Measurements from ENCODE around the gene CAPRIN1.

CAPRIN1 gene

GRCh38 chr11:34145847-34146381 lies 94.4 kb downstream of the CAPRIN1 start:
- no peak for DNase-seq (ENCODE audit: low read depth)

DNA sequence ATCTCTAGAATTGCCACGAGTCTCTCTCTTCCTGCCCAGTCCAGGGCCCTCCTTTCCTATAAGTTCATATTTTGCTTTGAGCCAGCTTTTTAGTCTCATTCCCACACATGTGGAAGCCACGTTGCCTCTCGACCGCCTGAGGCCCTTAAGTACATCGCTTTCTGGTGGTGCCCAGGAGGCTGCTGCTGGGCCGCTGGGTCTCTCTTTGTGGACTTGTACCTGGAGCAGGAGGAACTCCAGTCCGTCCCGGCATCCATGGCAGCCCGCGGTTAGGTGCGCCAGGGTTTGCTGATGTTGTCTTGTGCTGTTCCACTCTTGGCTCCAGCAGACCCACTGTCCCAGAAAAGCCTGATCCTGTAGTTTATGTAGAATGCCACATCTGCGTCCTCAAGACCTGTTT lies 94.9 kb downstream of the CAPRIN1 start:
- no peak for DNase-seq (ENCODE audit: low read depth)

DNA sequence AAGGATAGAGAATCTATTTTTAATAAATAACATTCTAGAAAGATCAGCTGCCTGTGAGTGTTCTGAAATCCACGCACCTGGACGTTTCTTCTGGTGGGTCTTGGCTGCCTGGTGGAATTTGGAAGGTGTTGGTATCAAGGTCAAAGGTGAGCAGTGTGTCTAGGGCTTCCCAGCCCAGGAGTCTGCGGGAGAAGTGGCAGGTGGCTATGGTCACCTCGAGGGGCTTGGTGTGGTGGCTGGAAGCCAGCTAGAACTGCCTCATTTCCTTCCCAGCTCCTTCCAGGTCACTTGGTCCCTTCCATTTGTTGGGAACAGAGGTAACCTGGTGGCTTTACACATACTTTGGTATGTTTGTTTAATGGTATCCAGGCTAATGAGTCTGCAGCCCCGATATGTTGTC lies 95.3 kb downstream of the CAPRIN1 start:
- no peak for DNase-seq (ENCODE audit: low read depth)

GRCh38 chr11:34147581-34147980 lies 96.0 kb downstream of the CAPRIN1 start:
- no peak for DNase-seq (ENCODE audit: low read depth)

DNA sequence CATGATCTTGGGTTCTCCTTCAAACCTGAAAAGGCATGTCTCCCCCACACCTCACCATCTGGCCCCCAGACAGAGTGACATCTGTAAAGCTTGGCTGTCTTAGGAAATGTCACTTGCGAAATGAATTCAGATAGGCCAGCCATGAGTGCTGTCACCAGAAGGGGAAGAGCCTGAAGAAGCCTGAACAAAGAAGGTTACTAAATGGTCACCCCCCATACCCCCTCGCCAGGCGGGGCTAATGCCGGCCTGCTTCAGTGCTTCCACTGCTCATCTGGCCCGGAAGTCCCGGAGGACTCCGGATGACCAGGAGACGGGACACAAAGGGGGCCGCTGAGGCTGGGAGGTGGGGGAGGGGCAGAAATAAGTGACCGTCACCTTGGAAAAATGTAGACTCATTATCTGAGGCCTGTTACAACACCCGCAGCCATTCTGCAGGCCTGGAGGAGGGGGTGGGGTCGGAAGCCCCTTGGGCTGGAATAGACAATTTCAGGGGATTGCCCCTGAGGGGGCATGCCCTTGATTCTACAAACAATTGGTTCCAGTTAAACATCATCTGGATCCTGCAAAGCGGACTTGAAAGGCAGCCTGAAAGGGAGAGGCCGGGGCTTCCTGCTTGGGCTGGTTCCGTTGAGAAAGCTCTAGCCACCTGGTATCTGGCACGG lies 97.1 kb downstream of the CAPRIN1 start:
- DNase-seq (ENCODE audit: low read depth), result no peak

GRCh38 chr11:34149274-34149673 lies 97.7 kb downstream of the CAPRIN1 start:
- DNase-seq (ENCODE audit: low read depth), result no peak

- no peak for DNase-seq (ENCODE audit: low read depth)
Observed at GRCh38 chr11:34149786-34150185, 98.3 kb downstream of the CAPRIN1 start.

DNA sequence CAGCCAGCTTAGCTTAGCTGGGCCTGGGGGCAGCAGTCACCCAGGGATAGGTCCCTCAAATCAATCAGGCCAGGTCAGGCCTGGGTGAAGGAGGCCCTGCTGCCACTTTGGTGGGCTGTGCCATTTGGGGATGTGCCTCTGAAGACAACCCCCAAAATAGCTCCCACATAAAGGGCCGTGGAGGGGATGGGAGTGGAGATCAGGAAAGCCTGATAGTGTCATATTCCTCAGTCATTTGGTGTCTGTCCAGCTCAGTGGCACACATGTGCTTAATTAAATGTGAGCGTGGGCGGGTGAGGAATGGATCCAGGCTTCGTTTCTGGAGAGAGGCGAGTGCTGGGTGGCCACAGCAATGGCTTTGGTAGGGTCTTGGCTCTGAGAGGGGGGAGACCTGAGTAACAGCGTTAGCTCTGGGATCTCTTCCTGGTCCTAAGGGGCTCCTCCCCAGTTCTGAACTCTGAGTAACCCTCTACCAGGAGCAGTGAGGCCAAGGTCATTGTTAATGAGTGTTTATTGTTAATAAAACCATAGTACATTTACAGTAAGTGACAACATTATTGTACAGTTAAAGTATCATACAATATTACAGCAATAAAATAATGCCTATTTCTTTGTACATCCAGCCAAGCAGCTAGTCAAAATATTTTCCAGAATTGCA lies 99.1 kb downstream of the CAPRIN1 start:
- DNase-seq (ENCODE audit: low read depth), result no peak
